H1 (cell line): ENCODE measurements around the gene KCNJ12. TPM values are rescaled to one million over a fixed set of nuclear protein-coding genes. Genes with fewer than 3 reads are reported as not detected.

Experiments
- CTCF ChIA-PET: fragments of 300-600 bp; sonication (Branson Sonifier 250); formaldehyde crosslinking; loops from one replicate; lab custom pipeline; 2021; ENCODE audit not compliant: partially characterized antibody; lab: Charles Lee
- POLR2A ChIA-PET: fragments of 300-600 bp; sonication (Branson Sonifier 250); formaldehyde crosslinking; loops from one replicate; lab custom pipeline; 2021; ENCODE audit warnings: inconsistent platforms; ENCODE audit not compliant: partially characterized antibody; lab: Charles Lee
- DNase-seq, 2 experiments: peaks; one replicate each; pipeline versions ENCODE4 v3.0.0 to v3.0.0-alpha.2; 2010 to 2022; ENCODE audit warnings: low spot score in 2 of 2, low read depth in 1 of 2, mixed read lengths in 1 of 2
- FAIRE-seq: peaks from 2 replicates; lab custom pipeline; 2011; peaks lifted over from hg19 to GRCh38; lab: Jason Lieb, UNC
- H2AFZ ChIP-seq: 2 replicates; pipeline ENCODE4 v1.8.1; 2012; ENCODE audit warnings: low read length, inconsistent platforms
- H2AK5ac ChIP-seq: 2 replicates; pipeline ENCODE4 v1.6.1; 2013; ENCODE audit warnings: low read depth, low read length
- H2BK120ac ChIP-seq: replicated peaks from 2 replicates; pipeline ENCODE3; 2013; ENCODE audit warnings: low read depth, low read length, inconsistent platforms
- H2BK12ac ChIP-seq: 2 replicates; pipeline ENCODE4 v1.6.1; 2013; ENCODE audit warnings: low read depth, low read length
- H2BK15ac ChIP-seq: 2 replicates; pipeline ENCODE4 v1.6.1; 2013; ENCODE audit warnings: low read length
- H2BK20ac ChIP-seq: 2 replicates; pipeline ENCODE4 v1.6.1; 2013; ENCODE audit warnings: low read length
- H2BK5ac ChIP-seq: 2 replicates; pipeline ENCODE4 v1.6.1; 2013; ENCODE audit warnings: low read depth, low read length
- H3K14ac ChIP-seq: 2 replicates; pipeline ENCODE4 v1.6.1; 2013; ENCODE audit warnings: inconsistent platforms; ENCODE audit not compliant: insufficient read length
- H3K18ac ChIP-seq: 2 replicates; pipeline ENCODE4 v1.6.1; 2013; ENCODE audit warnings: low read length; ENCODE audit errors: extremely low read depth
- H3K23ac ChIP-seq: 2 replicates; pipeline ENCODE4 v1.6.1; 2013; ENCODE audit warnings: inconsistent platforms; ENCODE audit not compliant: insufficient read length
- H3K23me2 ChIP-seq: 2 replicates; pipeline ENCODE4 v1.6.1; 2013; ENCODE audit warnings: low read depth, low read length
- H3K27ac ChIP-seq: 2 replicates; pipeline ENCODE4 v1.6.1; 2011; ENCODE audit warnings: low read depth, low read length, inconsistent platforms
- H3K27me3 ChIP-seq, 4 experiments: replicated peaks in 1 of 4; 1 replicate in 1 of 4; 2 replicates in 3 of 4; pipeline versions ENCODE4 v1.6.1 to v1.8.1; 2011 to 2013; ENCODE audit warnings: low read length in 3 of 4, mild to moderate bottlenecking in 3 of 4, inconsistent platforms in 2 of 4, mixed read lengths in 2 of 4, moderate library complexity in 1 of 4; ENCODE audit not compliant: control insufficient read depth in 3 of 4, insufficient read depth in 3 of 4; ENCODE audit errors: extremely low read depth in 1 of 4
- H3K36me3 ChIP-seq, 4 experiments: 2 replicates each; pipeline versions ENCODE4 v1.6.1 to v1.8.1; 2011 to 2013; ENCODE audit warnings: mild to moderate bottlenecking in 4 of 4, low read length in 3 of 4, moderate library complexity in 2 of 4, control low read depth in 1 of 4, inconsistent platforms in 1 of 4; ENCODE audit not compliant: insufficient read depth in 4 of 4, control insufficient read depth in 2 of 4
- H3K4ac ChIP-seq: replicated peaks from 2 replicates; pipeline ENCODE3; 2013; ENCODE audit warnings: low read length, low read depth, mixed read lengths, inconsistent platforms; ENCODE audit not compliant: insufficient read length
- H3K4me1 ChIP-seq, 4 experiments: replicated peaks in 1 of 4; 1 replicate in 1 of 4; 2 replicates in 3 of 4; pipeline versions ENCODE4 v1.6.1 to v1.8.1; 2011 to 2013; ENCODE audit warnings: low read length in 3 of 4, inconsistent platforms in 2 of 4, mixed read lengths in 1 of 4; ENCODE audit not compliant: insufficient read depth in 4 of 4, control insufficient read depth in 3 of 4
- H3K4me2 ChIP-seq, 2 experiments: 2 replicates each; pipeline versions ENCODE4 v1.6.1 to v1.8.1; 2011 to 2013; ENCODE audit warnings: low read depth in 2 of 2, low read length in 2 of 2, control low read depth in 1 of 2, inconsistent platforms in 1 of 2, mild to moderate bottlenecking in 1 of 2; ENCODE audit not compliant: insufficient read depth in 1 of 2
- H3K4me3 ChIP-seq, 4 experiments: fragments of 200-600, 300-600 bp in 1 of 4; sonication (generic), shearing (Covaris generic), sonication (Bioruptor Twin) in 1 of 4; 2 replicates each; pipeline versions ENCODE4 v1.5.1 to v1.8.1; 2011 to 2016; ENCODE audit warnings: low read length in 4 of 4, low read depth in 3 of 4, control low read depth in 2 of 4, inconsistent platforms in 2 of 4, mild to moderate bottlenecking in 2 of 4, mixed read lengths in 1 of 4, moderate library complexity in 1 of 4; ENCODE audit not compliant: insufficient read depth in 2 of 4; ENCODE audit errors: extremely low read depth in 1 of 4
- H3K56ac ChIP-seq: replicated peaks from 2 replicates; pipeline ENCODE3; 2013; ENCODE audit warnings: low read depth, mild to moderate bottlenecking, mixed read lengths, low read length, inconsistent platforms; ENCODE audit not compliant: insufficient read length
- H3K79me1 ChIP-seq: 2 replicates; pipeline ENCODE4 v1.6.1; 2013; ENCODE audit warnings: low read depth, low read length, control low read depth
- H3K79me2 ChIP-seq, 2 experiments: 2 replicates each; pipeline versions ENCODE4 v1.6.1 to v1.8.1; 2012 to 2013; ENCODE audit warnings: low read length in 2 of 2, mild to moderate bottlenecking in 2 of 2, inconsistent platforms in 1 of 2; ENCODE audit not compliant: insufficient read depth in 2 of 2, control insufficient read depth in 1 of 2
- H3K9ac ChIP-seq, 4 experiments: replicated peaks in 1 of 4; 1 replicate in 1 of 4; 2 replicates in 3 of 4; pipeline versions ENCODE4 v1.6.1 to v1.8.1; 2011 to 2013; ENCODE audit warnings: low read depth in 3 of 4, low read length in 3 of 4, control low read depth in 2 of 4, mild to moderate bottlenecking in 2 of 4, moderate library complexity in 2 of 4, inconsistent platforms in 1 of 4; ENCODE audit errors: extremely low read depth in 1 of 4
- H3K9me3 ChIP-seq, 2 experiments: 2 replicates each; pipeline versions ENCODE4 v1.6.1 to v1.8.1; 2012 to 2013; ENCODE audit warnings: mild to moderate bottlenecking in 2 of 2, moderate library complexity in 2 of 2, control low read depth in 1 of 2, inconsistent platforms in 1 of 2, low read depth in 1 of 2, low read length in 1 of 2, mixed read lengths in 1 of 2; ENCODE audit not compliant: insufficient read depth in 2 of 2
- H4K20me1 ChIP-seq, 2 experiments: replicated peaks in 1 of 2; 2 replicates each; pipeline versions ENCODE3 to v1.8.1; 2011 to 2013; ENCODE audit warnings: inconsistent platforms in 2 of 2, low read length in 2 of 2, mild to moderate bottlenecking in 1 of 2; ENCODE audit not compliant: insufficient read depth in 2 of 2, control insufficient read depth in 1 of 2
- H4K5ac ChIP-seq: 2 replicates; pipeline ENCODE4 v1.6.1; 2013; ENCODE audit warnings: low read length, low read depth, mixed read lengths, inconsistent platforms; ENCODE audit not compliant: insufficient read length
- H4K8ac ChIP-seq: 2 replicates; pipeline ENCODE4 v1.8.0; 2013; ENCODE audit warnings: mild to moderate bottlenecking, moderate library complexity, low read length, inconsistent platforms; ENCODE audit not compliant: insufficient read depth; ENCODE audit errors: extremely low read depth
- H4K91ac ChIP-seq: replicated peaks from 2 replicates; pipeline ENCODE3; 2013; ENCODE audit warnings: low read length, mixed read lengths, inconsistent platforms; ENCODE audit not compliant: insufficient read length
- CREB1 ChIP-seq: IDR thresholded peaks from 2 replicates; pipeline ENCODE4 v1.6.1; 2012; ENCODE audit warnings: inconsistent platforms
- TAF1 ChIP-seq: IDR thresholded peaks from 2 replicates; pipeline ENCODE4 v1.6.1; 2011; ENCODE audit warnings: mild to moderate bottlenecking, low read depth, low read length
- TCF12 ChIP-seq: IDR thresholded peaks from 2 replicates; pipeline ENCODE4 v1.6.1; 2011; ENCODE audit warnings: low read depth, mild to moderate bottlenecking, low read length
- USF2 ChIP-seq: IDR thresholded peaks from 2 replicates; pipeline ENCODE4 v1.6.1; 2011; ENCODE audit warnings: low read length, improper control_type of control experiment
- WGBS, 2 experiments: shearing (Covaris generic) in 1 of 2; methylation state at CpG; one replicate each; pipeline versions ENCODE4 v1.1.6 to v1.1.7; 2013 to 2015; ENCODE audit warnings: low lambda C conversion rate in 2 of 2, mixed read lengths in 2 of 2, inconsistent platforms in 1 of 2, low coverage in 1 of 2, missing lambda C conversion rate in 1 of 2; ENCODE audit not compliant: insufficient replicate concordance in 2 of 2, insufficient coverage in 1 of 2, insufficient read length in 1 of 2; ENCODE audit errors: extremely low coverage in 1 of 2, missing lambda C conversion rate in 1 of 2; 5-methylcytosine and 5-hydroxymethylcytosine counted together
- polyA plus RNA-seq, 7 experiments: library from polyadenylated mRNA; depleted of rRNA in 3 of 7; stranded (reverse) in 5 of 7; unstranded in 2 of 7; fragments of >200 nt in 5 of 7; fragments of 200-250 nt in 2 of 7; gene quantifications; 1 replicate in 5 of 7; 2 replicates in 1 of 7; 4 replicates in 1 of 7; pipeline versions ENCODE4 v1.2.1 to v1.2.3, GENCODE V29; 2011 to 2013; ENCODE audit warnings: missing spikeins in 2 of 7, mixed read lengths in 2 of 7
- total RNA-seq: library from RNA; stranded (reverse); fragmentation: NEBNext Ultra II Directional; extraction: Animal tissue kit (Norgen Biotek cat#: 25700); gene quantifications from 2 replicates; pipeline ENCODE4 v1.2.1, GENCODE V29; 2021

Gene KCNJ12
- total and polyA plus RNA-seq, 2 of the 8 experiments (the other 6 are each of a cell fraction or from before 2014, with no cell fraction given), result 1.2 to 1.5 TPM

- peaks cover 7 to 28% (median 19%) of the 10 kb centered on the region in 4 experiments for H3K27me3 ChIP-seq
- H3K79me2 ChIP-seq, result no peaks in the 10 kb centered on the region
- no peak overlapping the region for H2BK120ac ChIP-seq
- H2AK5ac ChIP-seq, result no peak overlapping the region
- H2BK5ac ChIP-seq, result no peak overlapping the region
- no peak overlapping the region for H3K9ac ChIP-seq
- 0 out of 2 replicates have a peak overlapping the region, but pooled peaks have one; percentile 32 for H2BK20ac ChIP-seq
- H4K91ac ChIP-seq, result no peak overlapping the region
- H3K4me3 ChIP-seq, result no peak overlapping the region
- no peak overlapping the region for H2AFZ ChIP-seq
- H2BK12ac ChIP-seq, result peak overlapping the region; percentile 68; the same call in 1 of the 2 replicates
- H4K8ac ChIP-seq, result no peak overlapping the region
- DNase-seq (no peak), FAIRE-seq (no peak)
- H4K5ac ChIP-seq, result no peak overlapping the region
- no peak overlapping the region for H3K23ac ChIP-seq
- whole genome bisulfite sequencing, 2 experiments, result 85% methylated on average over 17 of the region's 17 CpGs; no CpG with 5 or more reads in 1 of the 2 experiments
- peaks cover 0 to 19% (median 11%) of the 10 kb centered on the region in 4 experiments; a peak in 6 of 7 replicates for H3K4me1 ChIP-seq
- H3K56ac ChIP-seq, result no peak overlapping the region
- H4K20me1 ChIP-seq, result peaks cover 0 to 5% of the 10 kb centered on the region in 2 experiments
- no peak overlapping the region for H3K14ac ChIP-seq
- H3K9me3 ChIP-seq, result no peaks in the 10 kb centered on the region
- H3K4me2 ChIP-seq, result no peak overlapping the region
- H2BK15ac ChIP-seq, result 0 out of 2 replicates have a peak overlapping the region, but pooled peaks have one; percentile 8
- H3K18ac ChIP-seq, result no peak overlapping the region
- no peak overlapping the region for H3K4ac ChIP-seq
- TF ChIP-seq USF2, result no peak
- TF ChIP-seq CREB1, result no peak
- no peak for TF ChIP-seq TAF1
- no peak for TF ChIP-seq TCF12
- TF ChIP-seq, all 59 proteins: peak for 0
- POLR2A ChIA-PET, result no interaction called here
- no peaks in the 10 kb centered on the region for H3K79me1 ChIP-seq
- no peak overlapping the region for H3K27ac ChIP-seq
- peaks cover 3% of the 10 kb centered on the region; the same call in 1 of the 2 replicates for H3K23me2 ChIP-seq
- no peaks in the 10 kb centered on the region for H3K36me3 ChIP-seq
- CTCF ChIA-PET, result interaction anchor here (1.1 to 1.3 kb wide), 2 partner anchors 11 to 13 kb away, joined by 3 to 4 read pairs; no protein-coding TSS in a partner anchor
These were observed 4.6 kb upstream of the KCNJ12 start for GRCh38 chr17:21371511-21372081.
